Brain pericyte (primary cell): ENCODE measurements around the gene MARS1.
"Not testable (repeated sequence)": the region's sequence is repeated elsewhere in the genome, so short reads cannot be mapped to it uniquely, and the experiment has no call there.

Experiments used
- DNase-seq: peaks from one replicate; pipeline ENCODE4 v3.0.0-alpha.2; 2012; ENCODE audit warnings: low read depth, low spot score

The MARS1 gene

GRCh38 chr12:57549909-57550640 is 62.2 kb downstream of the MARS1 start, which contains the start of gene KIF5A:
Gene KIF5A, plus strand, starts transcription at chr12:57550044. Its CDS starts 228 bp downstream, at chr12:57550272.
- DNase-seq, result no peak

GRCh38 chr12:57550641-57551549 is 63.0 kb downstream of the MARS1 start:
- no peak for DNase-seq

- DNase-seq, result no peak
These were observed 63.9 kb downstream of the MARS1 start for GRCh38 chr12:57551637-57552305.

GRCh38 chr12:57552306-57552651 is 64.4 kb downstream of the MARS1 start:
- no peak for DNase-seq

DNA sequence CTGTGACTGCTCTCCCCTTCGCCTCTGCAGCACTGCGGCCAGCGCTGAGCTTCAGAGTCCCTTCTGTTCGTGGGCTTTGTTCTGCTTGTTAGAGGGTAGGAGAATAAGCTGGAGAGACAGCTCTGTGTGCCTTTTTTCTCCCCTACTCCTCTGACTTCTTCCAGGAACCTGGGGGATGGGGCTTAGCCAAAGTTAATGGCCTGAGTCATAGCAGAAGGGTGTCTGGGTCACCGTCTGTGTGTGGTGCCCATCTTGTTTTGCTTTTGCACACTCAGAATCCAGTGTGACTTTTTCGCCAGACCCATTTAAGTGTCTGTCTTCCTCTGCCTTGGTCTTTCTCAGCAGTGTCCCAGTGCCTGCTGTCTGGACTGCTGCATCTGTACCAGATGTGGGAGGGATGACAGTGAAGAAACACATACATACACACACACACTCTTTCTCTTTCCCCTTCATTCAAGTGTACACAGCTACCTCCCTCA is 65.0 kb downstream of the MARS1 start:
- no peak for DNase-seq

DNA sequence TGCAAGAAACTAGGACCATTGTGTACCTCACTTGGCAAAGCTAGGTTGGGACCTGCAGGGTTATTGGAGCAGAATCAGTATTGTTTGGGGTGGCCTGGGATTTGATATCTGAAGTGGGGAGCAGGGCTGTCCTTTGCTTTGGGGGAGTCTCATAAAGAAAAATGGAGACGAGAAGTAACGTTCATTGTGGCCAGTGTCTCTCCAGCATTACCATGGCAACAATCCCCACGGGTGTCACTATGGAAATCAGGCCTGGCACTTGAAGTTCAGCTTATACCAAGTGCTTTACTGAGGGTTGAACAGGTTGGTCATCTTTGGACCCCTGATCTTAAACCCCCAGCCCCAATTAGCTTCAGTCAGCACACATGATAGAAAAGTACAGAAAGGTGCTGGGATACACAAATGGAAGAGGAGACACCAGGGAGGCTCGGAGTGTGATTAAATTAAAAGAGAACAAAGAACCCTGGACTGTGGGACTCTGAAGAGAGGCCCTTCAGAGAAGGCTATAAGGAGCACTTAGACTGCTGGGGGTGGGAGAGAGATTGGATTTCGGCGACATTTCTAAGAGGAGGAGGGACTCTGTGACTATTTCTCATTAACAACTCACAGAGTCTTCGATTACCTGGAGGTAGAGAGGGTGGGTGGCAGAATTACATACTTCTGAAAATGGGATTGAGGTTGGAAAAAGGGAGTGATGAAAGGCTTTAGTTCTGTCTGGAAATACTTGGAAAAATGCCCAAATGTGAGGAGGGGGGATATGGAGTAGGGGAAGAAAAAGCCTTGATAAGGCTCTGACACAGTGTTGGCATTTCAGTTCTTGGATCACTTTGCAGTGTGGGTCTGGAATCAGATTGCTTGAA is 65.7 kb downstream of the MARS1 start:
- no peak for DNase-seq

- no peak for DNase-seq
These were observed 66.6 kb downstream of the MARS1 start for GRCh38 chr12:57554453-57554852.

- no peak for DNase-seq
These were observed 67.0 kb downstream of the MARS1 start for GRCh38 chr12:57554897-57555296.

DNA sequence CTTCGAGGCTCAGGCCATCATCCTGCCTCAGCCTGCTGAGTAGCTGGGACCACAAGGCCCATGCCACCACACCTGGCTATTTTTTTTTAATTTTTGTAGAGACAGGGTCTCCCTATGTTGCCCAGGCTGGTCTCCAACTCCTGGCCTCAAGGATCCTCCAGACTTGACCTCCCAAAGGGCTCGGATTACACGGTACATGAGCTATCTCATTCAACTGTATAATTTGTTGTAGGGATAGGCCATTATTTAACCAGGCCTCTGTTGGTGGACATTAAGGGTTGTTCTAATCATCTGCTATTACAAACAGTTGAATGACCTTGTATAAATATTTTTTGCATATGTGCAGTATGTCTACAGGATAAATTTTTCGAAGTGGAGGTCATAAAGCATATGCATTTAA is 71.0 kb downstream of the MARS1 start:
- no peak for DNase-seq

GRCh38 chr12:57560516-57560915 is 72.6 kb downstream of the MARS1 start:
- no peak for DNase-seq

DNA sequence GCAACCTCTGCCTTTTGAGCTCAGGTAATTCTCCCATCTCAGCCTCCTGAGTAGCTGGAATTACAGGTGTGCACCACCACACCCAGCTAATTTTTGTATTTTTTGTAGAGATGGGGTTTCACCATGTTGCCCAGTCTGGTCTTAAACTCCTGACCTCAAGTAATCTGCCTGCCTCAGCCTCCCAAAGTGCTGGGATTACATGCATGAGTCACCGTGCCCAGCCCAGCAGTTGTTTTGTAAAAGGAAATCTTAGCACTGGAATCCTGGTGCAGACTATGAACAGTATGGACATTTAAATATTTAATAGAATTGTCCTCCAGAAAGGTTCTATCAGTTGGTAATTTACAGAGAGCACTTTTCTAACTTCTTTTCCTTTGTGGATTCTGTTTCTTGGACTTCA is 73.2 kb downstream of the MARS1 start:
- DNase-seq, result not testable (repeated sequence)

DNA sequence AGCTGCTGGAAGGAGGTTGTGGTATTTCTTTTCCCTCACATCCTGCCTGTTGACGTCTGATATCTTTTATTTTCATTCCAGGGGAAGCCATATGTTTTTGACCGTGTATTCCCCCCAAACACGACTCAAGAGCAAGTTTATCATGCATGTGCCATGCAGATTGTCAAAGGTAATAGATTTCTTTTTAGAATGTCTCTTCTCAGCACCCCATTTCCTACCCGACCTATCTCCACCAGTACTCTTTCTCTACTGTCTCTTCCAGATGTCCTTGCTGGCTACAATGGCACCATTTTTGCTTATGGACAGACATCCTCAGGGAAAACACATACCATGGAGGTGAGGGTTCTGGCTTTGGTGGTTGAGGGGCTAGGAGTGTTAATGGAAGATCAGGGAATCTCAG is 75.5 kb downstream of the MARS1 start:
- no peak for DNase-seq

DNA sequence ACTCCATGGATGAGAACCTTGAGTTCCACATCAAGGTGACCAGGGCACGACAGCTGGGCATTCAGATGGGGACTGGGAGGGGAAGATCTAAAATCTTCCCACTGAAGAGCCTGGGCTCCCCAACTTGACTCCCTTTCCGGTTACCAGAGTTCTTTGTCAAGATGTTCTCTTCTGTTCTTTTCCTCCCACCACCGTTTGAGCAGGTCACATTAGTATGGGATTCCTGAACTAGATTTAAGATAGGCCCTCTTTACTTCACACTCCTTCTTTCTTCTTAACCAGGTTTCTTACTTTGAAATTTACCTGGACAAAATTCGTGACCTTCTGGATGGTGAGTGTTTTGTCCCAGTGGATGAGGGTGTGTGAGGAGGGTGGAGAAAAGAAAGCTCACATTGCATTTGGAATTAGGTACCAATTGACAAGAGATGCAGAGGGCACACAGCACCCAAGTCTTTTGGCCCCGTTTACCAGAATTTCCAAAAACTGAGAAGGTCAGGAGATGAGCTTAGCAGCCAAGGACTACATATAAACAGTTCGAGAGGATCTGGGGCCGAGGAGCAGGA is 76.4 kb downstream of the MARS1 start:
- DNase-seq, result no peak
